ENCODE measurements around the gene LINS1. TPM values are rescaled to one million over a fixed set of nuclear protein-coding genes. Genes with fewer than 3 reads are reported as not detected.

The LINS1 gene
- total RNA-seq, 1 donor from 2014 or later = 14.5 TPM

DNA sequence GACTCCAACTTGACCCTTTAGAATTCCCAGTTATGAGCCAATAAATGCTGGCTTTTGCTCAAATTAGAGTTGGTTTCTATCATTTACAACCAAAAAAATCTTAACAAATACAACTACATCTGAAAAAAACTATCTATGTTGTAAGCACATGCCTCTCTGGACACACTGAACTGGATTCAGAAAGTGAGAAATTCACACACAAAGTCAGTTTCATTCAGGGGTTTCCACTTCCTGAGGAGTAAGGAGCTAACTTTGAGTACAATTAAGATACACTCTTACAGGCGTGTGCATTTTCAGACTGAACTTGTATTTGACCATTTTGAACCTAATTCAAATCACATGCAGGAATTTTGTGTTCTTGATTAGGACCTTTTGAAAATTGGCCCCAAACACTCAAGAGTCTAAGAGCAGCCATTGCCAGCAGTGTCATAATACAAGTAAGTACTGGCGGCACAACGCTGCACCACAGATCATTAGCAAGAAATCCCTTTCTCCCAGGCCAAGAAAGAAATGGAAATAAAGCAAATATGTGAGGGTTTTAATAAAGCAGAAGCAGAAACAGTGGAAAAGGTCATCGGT is 31.2 kb downstream of the LINS1 start:
- Histone ChIP-seq H3K27me3 (no peaks in the 10 kb centered on the region), H3K36me3 (peaks cover 0 to 25% of the 10 kb centered on the region in 2 donors), H3K4me1 (no peaks in the 10 kb centered on the region), H3K4me3 (no peak overlapping the region), H3K9me3 (no peaks in the 10 kb centered on the region), H3K27ac (no peak overlapping the region)
- no peak for TF ChIP-seq POLR2A (IDR thresholded peaks at IDR 0.05)
- no peak for TF ChIP-seq POLR2AphosphoS5 (IDR thresholded peaks at IDR 0.05; ENCODE audit: insufficient read depth in 1 of 2, low read depth in 1 of 2)
- no peak for DNase-seq (ENCODE audit: extremely low spot score in 2 of 2)
- intact Hi-C loops (cut with DNase I) = loop anchor here (5.0 kb wide), 1 partner anchor 224 kb away; no protein-coding TSS in a partner anchor

DNA sequence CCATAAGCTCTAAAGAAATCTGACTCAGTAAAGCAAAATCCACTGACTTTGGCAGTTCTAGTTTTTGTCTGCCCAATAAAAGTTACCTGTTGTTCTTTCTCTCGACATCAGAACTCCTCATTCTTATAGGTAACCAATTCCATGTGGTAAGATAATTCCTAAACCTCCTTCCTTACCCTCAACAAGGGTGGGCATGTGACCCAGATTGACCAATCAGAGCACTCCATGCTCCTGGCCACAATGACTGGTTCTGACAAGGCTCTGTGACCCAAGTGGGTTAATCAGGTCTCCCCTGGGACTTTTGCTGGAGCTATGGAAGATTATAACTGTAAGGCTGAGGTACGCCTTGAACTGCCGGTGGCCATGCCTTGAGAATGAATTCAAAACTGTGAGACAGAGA is 31.7 kb downstream of the LINS1 start:
- TF ChIP-seq POLR2A (IDR thresholded peaks at IDR 0.05) = no peak
- TF ChIP-seq POLR2AphosphoS5 (IDR thresholded peaks at IDR 0.05; ENCODE audit: insufficient read depth in 1 of 2, low read depth in 1 of 2) = no peak
- TF ChIP-seq, protein P1, sequence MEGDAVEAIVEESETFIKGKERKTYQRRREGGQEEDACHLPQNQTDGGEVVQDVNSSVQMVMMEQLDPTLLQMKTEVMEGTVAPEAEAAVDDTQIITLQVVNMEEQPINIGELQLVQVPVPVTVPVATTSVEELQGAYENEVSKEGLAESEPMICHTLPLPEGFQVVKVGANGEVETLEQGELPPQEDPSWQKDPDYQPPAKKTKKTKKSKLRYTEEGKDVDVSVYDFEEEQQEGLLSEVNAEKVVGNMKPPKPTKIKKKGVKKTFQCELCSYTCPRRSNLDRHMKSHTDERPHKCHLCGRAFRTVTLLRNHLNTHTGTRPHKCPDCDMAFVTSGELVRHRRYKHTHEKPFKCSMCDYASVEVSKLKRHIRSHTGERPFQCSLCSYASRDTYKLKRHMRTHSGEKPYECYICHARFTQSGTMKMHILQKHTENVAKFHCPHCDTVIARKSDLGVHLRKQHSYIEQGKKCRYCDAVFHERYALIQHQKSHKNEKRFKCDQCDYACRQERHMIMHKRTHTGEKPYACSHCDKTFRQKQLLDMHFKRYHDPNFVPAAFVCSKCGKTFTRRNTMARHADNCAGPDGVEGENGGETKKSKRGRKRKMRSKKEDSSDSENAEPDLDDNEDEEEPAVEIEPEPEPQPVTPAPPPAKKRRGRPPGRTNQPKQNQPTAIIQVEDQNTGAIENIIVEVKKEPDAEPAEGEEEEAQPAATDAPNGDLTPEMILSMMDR (IDR thresholded peaks at IDR 0.05) = no peak
- Histone ChIP-seq H3K9me3 (no peaks in the 10 kb centered on the region), H3K27me3 (no peaks in the 10 kb centered on the region), H3K36me3 (peaks cover 0 to 25% of the 10 kb centered on the region in 2 donors), H3K4me1 (no peaks in the 10 kb centered on the region), H3K27ac (no peak overlapping the region), H3K4me3 (no peak overlapping the region)
- intact Hi-C loops (cut with DNase I) = loop anchor here (5.0 kb wide), 1 partner anchor 223 kb away; no protein-coding TSS in a partner anchor
- no peak for DNase-seq (ENCODE audit: extremely low spot score in 2 of 2)

DNA sequence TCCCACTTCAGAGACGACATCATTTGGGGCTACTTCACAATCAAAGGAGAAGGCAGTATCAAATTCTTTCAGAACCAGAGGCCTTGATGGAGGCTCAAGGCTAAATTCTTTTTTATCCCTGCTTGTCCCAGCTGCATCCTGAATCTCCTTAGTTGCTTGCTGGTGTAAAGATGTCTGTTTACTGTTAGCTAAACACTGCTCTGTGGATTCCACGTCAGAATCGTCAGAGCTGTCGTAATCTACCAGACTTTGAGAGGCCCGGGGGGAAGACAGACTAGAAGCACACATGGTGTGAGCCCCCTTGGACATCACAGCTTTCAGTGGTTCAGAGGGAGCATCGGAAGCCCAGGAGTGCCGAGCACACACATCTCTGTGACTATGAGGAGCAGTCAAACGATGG is 32.6 kb downstream of the LINS1 start:
- Histone ChIP-seq H3K9me3 (no peaks in the 10 kb centered on the region), H3K27me3 (no peaks in the 10 kb centered on the region), H3K36me3 (peaks cover 0 to 24% of the 10 kb centered on the region in 2 donors), H3K4me1 (no peaks in the 10 kb centered on the region), H3K27ac (no peak overlapping the region), H3K4me3 (no peak overlapping the region)
- intact Hi-C loops (cut with DNase I) = no loop called here
- TF ChIP-seq POLR2A (IDR thresholded peaks at IDR 0.05) = no peak
- TF ChIP-seq POLR2AphosphoS5 (IDR thresholded peaks at IDR 0.05; ENCODE audit: insufficient read depth in 1 of 2, low read depth in 1 of 2) = no peak
- TF ChIP-seq, protein P1 (IDR thresholded peaks at IDR 0.05) = no peak
- no peak for DNase-seq (ENCODE audit: extremely low spot score in 2 of 2)

DNA sequence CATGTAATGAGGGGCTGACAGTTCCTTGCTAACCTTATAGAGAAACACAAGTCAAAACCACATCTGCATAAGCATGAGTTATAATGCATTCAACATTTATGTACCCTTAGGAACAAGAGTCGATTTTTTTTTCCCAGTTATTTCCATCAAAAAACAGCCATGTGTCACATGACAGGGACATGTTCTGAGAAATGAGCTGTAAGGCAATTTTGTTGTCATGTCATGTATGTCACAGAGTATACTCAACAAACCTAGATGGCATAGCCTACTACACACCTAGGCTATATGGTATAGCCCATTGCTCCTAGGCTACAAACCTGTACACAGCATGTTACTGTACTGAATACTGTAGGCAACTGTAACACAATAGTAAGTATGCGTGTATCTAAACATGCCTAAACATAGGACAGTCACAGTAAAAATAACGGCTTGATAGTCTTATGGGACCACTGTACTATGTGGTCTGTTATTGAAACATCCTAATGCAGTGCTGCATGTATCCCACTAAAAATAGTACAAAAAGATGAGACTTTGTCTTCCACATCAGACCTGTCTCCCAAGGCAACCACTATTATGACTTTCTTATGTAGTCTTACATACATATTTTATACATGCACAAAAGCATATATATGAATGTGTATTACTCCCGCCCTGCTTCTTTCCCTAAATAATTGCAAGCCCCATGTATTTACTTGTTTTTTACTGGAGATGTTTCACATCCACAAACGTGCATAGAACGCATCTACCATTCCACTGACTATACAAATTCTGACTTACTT is 34.9 kb downstream of the LINS1 start:
- Histone ChIP-seq H3K27ac (no peak overlapping the region), H3K36me3 (peaks cover 0 to 9% of the 10 kb centered on the region in 2 donors), H3K27me3 (no peaks in the 10 kb centered on the region), H3K4me3 (no peak overlapping the region), H3K9me3 (no peaks in the 10 kb centered on the region), H3K4me1 (no peaks in the 10 kb centered on the region)
- TF ChIP-seq POLR2A (IDR thresholded peaks at IDR 0.05) (no peak), POLR2AphosphoS5 (IDR thresholded peaks at IDR 0.05; ENCODE audit: insufficient read depth in 1 of 2, low read depth in 1 of 2) (no peak)
- TF ChIP-seq, protein P1 (IDR thresholded peaks at IDR 0.05) = no peak
- no peak for DNase-seq (ENCODE audit: extremely low spot score in 2 of 2)
- intact Hi-C loops (cut with DNase I) = no loop called here

DNA sequence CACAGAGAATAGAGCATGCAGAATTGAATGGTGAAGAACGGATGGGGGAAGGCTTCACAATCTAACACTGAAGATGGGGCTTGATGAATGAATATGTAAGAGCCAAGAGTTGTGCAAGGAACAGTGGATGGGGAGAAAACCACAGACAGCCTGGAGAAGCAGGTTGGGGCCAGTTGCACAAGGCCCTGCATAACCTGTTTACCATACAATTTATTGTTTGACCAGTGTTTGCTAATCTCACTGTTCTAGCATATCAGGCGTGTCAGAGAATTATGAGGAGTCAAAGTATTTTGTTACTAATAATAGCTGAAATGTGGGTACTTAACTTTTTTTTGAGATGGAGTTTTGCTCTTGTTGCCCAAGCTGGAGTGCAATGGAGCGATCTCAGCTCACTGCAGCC is 36.4 kb downstream of the LINS1 start:
- H3K36me3 ChIP-seq = peaks cover 0 to 2% of the 10 kb centered on the region in 2 donors
- DNase-seq (ENCODE audit: extremely low spot score in 2 of 2) = no peak
- H3K4me3 ChIP-seq = no peak overlapping the region
- H3K27me3 ChIP-seq = no peaks in the 10 kb centered on the region
- no peak overlapping the region for H3K27ac ChIP-seq
- intact Hi-C loops (cut with DNase I) = no loop called here
- no peaks in the 10 kb centered on the region for H3K4me1 ChIP-seq
- TF ChIP-seq POLR2A (IDR thresholded peaks at IDR 0.05) = no peak
- TF ChIP-seq, protein P1 (IDR thresholded peaks at IDR 0.05) = no peak
- peak in 1 of 2 donors; percentile 22 for TF ChIP-seq POLR2AphosphoS5 (IDR thresholded peaks at IDR 0.05; ENCODE audit: insufficient read depth in 1 of 2, low read depth in 1 of 2)
- no peaks in the 10 kb centered on the region for H3K9me3 ChIP-seq
